Activated CD8-positive, alpha-beta memory T cell treated with anti-CD3 and anti-CD28 coated beads, Interleukin-2, amount 50 U/mL, for 48 hours (primary cell): ENCODE measurements around the gene HCFC1R1.

Experiments
- DNase-seq: peaks from one replicate; pipeline ENCODE4 v3.0.0-alpha.2; 2020

HCFC1R1 gene

DNA sequence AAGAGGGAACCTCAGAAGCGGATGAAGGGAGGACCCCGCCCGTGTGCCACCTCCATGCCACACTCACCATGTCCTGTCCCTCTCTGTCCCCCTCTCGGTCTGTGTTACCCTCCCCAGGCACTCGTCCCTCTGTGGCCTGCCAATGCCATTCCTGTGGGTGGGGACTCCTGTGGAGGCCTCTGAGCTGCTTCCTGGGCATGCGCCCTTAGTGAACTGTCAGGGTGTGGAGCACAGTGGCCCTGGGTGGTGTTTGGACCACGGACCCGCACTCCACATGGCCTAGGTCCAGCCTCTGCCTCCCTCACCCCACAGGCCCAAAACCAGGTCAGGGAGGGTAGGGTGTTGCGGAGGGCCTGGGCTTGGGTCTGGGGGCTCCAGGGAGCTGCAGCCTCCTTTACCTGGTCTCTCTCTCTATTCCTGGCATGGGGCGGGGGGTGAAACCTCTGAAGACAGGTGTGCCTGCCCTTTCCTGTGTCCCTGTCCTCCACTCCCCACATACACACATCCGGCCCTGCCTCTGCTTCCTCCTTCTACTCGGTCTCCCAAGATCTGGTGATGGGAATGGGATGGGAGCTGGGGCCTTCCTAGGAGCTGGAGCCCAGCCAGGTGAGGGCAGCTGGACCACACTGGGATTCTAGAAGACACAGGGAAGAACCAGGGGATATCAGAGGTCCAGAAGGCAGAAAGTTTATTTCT is 32.0 kb downstream of the HCFC1R1 start:
- DNase-seq, result no peak

DNA sequence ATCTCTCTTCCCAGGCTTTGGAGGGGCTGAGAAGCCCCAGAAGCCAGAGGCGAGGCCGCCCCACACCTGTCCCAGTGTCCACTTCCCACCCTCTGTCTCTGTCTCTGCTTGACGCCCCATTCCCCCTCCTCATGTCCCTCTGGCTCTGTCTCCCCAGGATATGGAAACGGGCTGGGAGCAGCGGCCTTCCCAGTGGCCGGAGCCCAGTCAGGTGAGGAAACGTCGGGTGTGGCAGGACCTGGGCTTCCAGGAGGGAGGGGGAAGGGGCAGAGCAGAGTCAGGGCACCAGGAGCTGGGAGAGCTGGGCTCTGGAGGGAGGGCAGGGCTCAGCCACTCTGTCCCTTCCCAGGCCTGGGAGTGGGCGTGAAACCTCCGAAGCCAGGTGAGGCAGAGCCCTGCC is 32.9 kb downstream of the HCFC1R1 start:
- DNase-seq, result no peak

DNA sequence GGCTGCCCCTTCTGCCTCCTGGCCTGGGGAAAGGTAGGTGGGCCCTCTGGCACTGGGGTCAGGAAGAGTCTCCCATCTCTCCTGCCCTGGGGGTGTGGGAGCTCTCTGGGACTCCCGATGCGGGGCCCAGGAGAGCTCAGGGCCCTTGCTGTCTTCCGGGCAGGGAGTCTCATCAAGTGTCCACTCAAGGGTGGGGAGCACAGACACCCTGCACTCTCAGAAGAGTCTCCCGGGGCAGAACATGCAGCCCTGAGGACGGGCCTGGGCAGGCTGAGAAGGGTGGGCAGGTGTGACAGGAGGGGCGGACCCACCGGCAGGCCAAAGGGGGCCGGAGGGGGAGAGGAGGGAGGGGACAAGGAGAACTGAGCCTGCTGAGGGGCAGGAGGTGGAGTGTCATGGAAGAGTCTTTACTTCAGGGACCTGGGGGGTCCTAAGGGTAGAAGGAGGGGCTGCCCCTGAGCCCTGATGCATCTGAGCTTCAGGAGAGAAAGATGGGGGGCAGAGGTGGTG is 35.1 kb downstream of the HCFC1R1 start:
- DNase-seq, result no peak

GRCh38 chr16:2987833-2988232 is 35.9 kb downstream of the HCFC1R1 start:
- no peak for DNase-seq

DNA sequence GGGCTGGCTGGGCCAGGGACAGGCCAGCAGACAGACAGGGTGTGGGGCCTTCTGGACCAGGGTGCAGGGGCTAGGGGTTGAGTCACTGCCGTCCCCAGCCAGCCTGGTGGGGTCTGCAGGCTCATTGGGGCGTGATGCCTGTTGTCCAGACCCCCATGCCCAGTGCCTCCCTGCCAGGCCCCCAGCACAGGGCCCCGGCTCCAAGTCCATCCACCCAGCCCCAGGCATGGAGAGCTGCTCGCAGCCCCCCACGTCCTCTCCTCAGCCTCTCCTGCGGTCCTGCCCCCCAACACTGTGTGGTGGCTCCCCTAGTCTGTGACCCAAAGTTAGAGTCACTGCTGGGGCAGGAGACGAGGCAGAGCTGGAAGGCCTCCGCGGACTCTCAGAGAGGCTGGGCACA is 36.5 kb downstream of the HCFC1R1 start:
- no peak for DNase-seq

DNA sequence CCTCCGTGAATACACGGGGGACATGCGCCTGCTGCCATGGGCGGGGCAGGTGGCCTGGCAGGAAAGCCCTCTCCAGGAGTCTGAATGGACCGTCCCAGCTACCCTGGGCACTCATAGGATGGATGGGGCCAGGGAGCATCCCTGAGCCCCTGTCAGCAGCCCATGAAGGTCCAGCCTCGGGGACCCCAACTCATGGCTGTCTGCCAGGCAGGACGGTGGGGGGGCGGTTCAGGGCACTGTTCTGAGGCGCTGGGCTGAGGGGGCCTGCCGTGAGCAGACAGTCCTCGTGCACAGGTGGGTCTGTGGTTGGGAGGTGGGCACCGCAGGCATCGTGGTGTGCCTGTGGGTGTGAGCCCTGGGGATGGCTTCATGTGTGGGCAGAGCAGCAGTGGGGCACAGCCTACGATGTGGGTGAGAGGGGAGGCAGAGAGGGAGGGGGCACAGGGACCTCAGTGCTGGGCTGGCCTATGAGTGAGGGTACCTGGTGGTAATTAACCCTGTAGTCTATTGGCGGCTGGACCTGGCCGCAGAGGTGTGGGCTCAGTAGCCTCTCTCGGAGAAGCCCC is 37.0 kb downstream of the HCFC1R1 start:
- no peak for DNase-seq

DNA sequence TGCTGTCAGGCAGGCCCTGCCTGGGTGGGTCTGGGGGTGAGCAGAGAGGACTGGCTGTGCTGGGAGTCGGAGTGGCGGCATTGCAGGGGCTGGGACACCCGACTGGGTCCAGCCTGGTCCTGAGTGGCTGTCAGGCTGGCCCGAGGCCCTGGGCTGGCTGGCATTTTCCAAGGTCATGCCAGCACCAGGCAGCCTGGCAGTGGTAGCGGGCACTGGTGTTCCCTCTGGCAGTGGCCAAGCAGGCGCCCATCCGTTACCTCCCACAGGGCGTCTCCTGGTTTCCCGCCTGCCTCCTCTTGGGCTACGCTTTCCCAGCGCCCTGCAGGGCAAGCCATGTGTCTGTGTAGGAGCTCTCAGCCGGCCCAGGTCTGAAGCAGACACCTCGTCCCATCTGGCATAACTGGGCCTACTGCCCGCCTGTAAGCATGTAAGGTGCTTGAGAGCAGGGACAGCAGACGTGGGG is 37.8 kb downstream of the HCFC1R1 start:
- no peak for DNase-seq

- no peak for DNase-seq
Observed at GRCh38 chr16:2985462-2985861, 38.3 kb downstream of the HCFC1R1 start.

- peak; percentile 93 for DNase-seq
Observed at GRCh38 chr16:2983706-2984136, 40.0 kb downstream of the HCFC1R1 start.

DNA sequence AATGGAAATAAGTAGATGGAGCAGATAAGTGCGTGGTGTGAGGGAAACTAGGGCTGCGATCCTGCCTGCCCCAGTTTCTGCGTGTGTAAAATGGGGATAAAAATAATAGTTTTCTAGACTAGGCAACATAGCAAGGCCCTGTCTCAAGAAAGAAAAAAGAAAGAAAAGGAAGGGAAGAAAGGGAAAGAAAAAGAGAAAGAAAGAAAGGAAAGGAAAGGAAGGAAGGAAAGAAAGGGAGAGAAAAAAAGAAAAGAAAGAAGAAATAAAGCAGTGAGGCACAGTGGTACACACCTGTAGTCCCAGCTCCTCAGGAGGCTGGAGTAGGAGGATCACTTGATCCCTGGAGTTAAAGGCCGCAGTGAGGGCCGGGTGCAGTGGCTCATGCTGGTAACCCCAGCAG is 41.3 kb downstream of the HCFC1R1 start:
- no peak for DNase-seq

DNA sequence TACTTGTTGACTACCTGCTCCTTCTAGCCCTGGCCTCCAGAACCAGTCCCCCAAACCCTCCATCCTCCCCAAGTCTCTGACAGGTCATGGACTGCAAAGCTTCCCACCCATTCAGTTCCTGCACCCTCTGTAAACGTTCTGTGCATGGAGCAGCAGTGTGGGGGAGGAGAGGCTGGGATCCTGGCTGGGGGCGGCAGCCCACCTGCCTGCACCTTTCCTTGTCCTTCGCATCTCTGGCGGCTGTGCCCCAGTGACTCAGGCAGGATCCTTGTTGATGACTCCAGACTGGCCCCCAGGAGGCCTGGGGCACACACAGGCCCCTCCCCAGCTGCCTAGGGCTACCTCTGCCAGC is 41.9 kb downstream of the HCFC1R1 start:
- DNase-seq, result no peak

DNA sequence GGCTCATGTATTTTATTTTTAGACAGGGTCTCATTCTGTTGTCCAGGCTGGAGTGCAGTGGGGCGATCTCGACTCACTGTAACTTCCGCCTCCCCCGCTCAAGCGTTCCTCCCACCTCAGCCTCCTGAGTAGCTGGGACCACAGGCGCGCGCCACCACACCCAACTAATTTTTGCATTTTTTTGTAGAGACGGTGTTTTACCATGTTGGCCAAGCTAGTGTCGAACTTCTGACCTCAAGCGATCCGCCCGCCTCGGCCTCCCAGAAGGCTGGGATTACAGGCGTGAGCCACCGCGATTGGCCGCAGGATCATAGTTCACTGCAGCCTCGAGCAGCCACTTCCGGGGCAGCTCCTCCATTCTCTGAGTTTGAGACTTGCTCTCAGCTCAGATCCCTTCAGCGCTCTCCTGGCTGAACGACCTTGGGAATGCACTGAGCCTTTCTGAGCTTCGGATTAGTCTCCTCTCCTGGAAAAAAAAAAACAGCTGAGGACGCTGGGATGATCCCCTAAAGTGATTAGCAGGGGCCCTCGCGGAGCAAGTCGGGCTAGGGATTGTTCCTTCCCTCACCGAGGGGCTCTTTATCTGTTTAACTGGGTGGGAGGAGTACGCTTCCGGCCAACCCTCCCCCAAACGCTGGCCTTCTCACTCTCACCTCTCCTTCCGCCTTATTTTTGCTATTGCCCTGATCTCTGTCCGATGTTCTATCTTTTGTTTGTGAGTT is 42.4 kb downstream of the HCFC1R1 start:
- no peak for DNase-seq

DNA sequence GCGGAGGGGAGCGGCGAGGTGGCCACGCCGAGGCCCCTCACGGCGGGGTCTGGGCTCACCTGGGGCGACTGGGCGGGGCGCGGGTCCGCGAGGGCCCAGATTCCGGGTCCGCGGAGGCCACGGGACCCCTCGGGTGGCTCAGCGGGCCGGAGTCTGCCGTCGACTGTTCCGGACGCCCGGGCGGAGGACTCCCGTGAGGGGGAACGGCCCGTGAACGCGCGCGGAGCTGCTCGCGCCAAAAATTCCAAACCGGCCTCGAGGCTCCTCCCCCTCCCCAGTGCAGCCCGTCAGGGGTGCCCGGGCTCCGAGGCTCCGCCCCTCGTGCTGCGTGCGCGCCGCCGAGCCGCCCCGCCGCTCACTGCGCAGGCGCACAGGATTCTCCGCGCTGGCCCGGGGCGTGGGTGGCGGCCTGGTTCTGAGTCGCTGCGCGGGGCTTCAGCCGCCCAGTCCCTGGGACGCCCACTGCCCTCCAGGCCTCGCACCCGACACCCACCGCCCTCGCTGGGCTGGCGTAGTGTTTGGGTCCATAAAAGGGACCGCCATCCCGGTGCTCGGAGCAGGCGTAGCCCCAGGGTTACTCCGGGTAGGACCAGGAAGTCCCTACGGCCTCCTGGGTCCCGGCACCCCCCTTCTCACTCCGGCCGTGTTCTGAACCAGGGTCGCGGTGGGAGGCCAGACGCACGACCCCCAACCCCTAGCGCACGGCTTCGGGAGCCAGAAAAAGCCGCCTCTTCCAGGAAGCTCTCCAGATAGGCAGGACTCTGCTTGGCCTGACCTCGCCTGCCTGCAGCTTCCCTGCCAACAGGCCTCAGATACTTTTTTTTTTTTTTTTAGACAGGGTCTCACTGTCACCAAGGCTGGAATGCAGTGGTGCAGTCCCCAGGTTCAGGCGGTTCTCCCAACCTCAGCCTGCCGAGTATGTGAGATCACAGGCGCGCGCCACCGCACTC is 43.2 kb downstream of the HCFC1R1 start, which contains the start of gene PKMYT1:
TSS of gene PKMYT1 (minus strand) at position 220 of the 950 bp plus-strand sequence. CDS start 789 bp downstream, outside the sequence.
- DNase-seq, result peak; percentile 99

DNA sequence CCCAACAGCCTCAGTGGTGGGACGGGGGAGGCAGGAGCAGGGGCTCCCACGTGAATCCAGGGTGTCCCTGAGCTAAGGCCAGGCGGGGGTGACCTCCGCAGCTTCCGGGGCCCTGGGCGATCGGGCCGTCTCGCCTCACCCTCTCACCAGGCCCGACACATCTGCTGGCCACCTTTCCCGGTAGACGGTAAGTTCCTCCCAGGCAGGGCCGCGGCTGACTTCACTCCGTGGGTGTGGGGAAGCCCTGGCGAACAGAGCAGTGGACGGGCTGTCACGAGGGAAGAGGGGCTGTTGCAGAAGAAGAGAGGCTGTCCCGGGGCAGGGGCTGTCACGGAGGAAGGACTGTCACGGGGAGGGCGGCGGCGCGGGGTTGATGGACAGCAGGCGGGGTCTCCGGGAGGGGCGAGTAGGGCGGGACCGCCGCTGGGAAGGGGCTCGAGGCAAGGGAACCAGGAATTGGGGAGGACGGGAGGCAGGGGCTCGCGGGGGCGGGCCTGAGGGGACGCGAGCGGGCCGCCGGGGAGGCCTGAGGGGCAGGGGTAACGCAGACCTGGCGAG is 44.0 kb downstream of the HCFC1R1 start:
- peak; percentile 76 for DNase-seq

- DNase-seq, result no peak
Observed at GRCh38 chr16:2977440-2977839, 46.3 kb downstream of the HCFC1R1 start.

- no peak for DNase-seq
Observed at GRCh38 chr16:2976673-2977072, 47.1 kb downstream of the HCFC1R1 start.

DNA sequence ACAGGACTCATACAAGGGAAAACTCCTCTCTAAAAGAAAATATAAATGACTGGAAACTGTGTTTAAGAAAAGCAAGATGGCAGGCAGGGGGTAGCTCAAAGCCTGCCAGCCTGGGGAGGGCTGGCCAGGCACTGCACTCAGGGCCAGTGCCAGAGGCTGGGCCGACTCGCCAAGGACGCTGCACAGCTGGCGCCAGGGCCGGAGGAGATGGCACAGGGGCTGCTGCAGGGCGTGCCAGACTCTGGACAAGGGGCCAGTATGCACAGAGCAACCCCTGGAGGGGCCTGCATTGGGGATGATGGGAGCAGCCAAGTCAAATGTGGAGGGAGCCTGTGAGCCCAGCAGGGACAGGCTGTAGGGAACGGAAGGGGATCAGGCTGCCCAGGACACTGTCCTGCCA is 47.5 kb downstream of the HCFC1R1 start:
- no peak for DNase-seq

GRCh38 chr16:2975161-2975795 is 48.5 kb downstream of the HCFC1R1 start:
- DNase-seq, result no peak

GRCh38 chr16:2974319-2975056 is 49.3 kb downstream of the HCFC1R1 start:
- DNase-seq, result no peak

GRCh38 chr16:2973605-2974318 is 50.0 kb downstream of the HCFC1R1 start:
- DNase-seq, result no peak
